Measurements from ENCODE around the gene RASA3. TPM values are rescaled to one million over a fixed set of nuclear protein-coding genes. Genes with fewer than 3 reads are reported as not detected.

The RASA3 gene
- total RNA-seq, 1 experiment from 2014 or later = 22.3 TPM

GRCh38 chr13:114067381-114067885, 65.0 kb downstream of the RASA3 start (continued):
- TF ChIP-seq, protein P1, sequence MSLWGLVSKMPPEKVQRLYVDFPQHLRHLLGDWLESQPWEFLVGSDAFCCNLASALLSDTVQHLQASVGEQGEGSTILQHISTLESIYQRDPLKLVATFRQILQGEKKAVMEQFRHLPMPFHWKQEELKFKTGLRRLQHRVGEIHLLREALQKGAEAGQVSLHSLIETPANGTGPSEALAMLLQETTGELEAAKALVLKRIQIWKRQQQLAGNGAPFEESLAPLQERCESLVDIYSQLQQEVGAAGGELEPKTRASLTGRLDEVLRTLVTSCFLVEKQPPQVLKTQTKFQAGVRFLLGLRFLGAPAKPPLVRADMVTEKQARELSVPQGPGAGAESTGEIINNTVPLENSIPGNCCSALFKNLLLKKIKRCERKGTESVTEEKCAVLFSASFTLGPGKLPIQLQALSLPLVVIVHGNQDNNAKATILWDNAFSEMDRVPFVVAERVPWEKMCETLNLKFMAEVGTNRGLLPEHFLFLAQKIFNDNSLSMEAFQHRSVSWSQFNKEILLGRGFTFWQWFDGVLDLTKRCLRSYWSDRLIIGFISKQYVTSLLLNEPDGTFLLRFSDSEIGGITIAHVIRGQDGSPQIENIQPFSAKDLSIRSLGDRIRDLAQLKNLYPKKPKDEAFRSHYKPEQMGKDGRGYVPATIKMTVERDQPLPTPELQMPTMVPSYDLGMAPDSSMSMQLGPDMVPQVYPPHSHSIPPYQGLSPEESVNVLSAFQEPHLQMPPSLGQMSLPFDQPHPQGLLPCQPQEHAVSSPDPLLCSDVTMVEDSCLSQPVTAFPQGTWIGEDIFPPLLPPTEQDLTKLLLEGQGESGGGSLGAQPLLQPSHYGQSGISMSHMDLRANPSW (CRISPR knock-in tag; conservative IDR thresholded peaks at IDR 0.05; ENCODE audit: low read depth) = no peak
- TF ChIP-seq RORB (CRISPR knock-in tag; IDR thresholded peaks at IDR 0.05) (no peak), CREM (CRISPR knock-in tag; IDR thresholded peaks at IDR 0.05) (no peak)

DNA sequence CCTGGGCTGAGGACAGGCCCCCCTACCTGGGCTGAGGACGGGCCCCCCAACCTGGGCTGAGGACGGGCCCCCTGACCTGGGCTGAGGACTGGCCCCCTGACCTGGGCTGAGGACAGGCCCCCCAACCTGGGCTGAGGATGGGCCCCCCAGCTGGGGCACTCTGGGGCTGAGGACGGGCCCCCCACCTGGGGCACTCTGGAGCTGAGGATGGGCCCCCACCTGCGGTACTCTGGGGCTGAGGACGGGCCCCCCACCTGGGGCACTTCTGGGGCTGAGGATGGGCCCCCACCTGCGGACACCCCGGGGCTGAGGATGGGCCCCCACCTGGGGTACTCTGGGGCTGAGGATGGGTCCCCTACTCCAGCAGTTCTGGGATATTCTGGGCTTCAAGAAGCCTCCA, 65.5 kb downstream of the RASA3 start:
- ChIA-PET CTCF (no interaction called here), POLR2A (no interaction called here)

More for the DNA sequence above, 65.5 kb downstream of the RASA3 start:
- Mint-ChIP-seq H3K4me1 (peaks cover 24% of the 10 kb centered on the region), H3K27me3 (ENCODE audit: low read depth) (no peaks in the 10 kb centered on the region), H3K4me3 (no peak overlapping the region), H3K36me3 (peaks cover 12% of the 10 kb centered on the region), H3K27ac (no peak overlapping the region), H3K9me3 (peaks cover 7% of the 10 kb centered on the region)
- ATAC-seq = no peak
- TF ChIP-seq OVOL2 (CRISPR knock-in tag; IDR thresholded peaks at IDR 0.05; ENCODE audit: borderline replicate concordance) = no peak
- no peak for TF ChIP-seq MYBL2 (CRISPR knock-in tag; IDR thresholded peaks at IDR 0.05)
- TF ChIP-seq ZNF416 (CRISPR knock-in tag; IDR thresholded peaks at IDR 0.05) = no peak
- TF ChIP-seq GRHL2 (CRISPR knock-in tag; IDR thresholded peaks at IDR 0.05; ENCODE audit: insufficient replicate concordance, severe bottlenecking) = no peak
- TF ChIP-seq FOXJ3 (CRISPR knock-in tag; IDR thresholded peaks at IDR 0.05; ENCODE audit: borderline replicate concordance) = no peak
- no peak for TF ChIP-seq SOX15 (CRISPR knock-in tag; IDR thresholded peaks at IDR 0.05)
- TF ChIP-seq, protein P2, sequence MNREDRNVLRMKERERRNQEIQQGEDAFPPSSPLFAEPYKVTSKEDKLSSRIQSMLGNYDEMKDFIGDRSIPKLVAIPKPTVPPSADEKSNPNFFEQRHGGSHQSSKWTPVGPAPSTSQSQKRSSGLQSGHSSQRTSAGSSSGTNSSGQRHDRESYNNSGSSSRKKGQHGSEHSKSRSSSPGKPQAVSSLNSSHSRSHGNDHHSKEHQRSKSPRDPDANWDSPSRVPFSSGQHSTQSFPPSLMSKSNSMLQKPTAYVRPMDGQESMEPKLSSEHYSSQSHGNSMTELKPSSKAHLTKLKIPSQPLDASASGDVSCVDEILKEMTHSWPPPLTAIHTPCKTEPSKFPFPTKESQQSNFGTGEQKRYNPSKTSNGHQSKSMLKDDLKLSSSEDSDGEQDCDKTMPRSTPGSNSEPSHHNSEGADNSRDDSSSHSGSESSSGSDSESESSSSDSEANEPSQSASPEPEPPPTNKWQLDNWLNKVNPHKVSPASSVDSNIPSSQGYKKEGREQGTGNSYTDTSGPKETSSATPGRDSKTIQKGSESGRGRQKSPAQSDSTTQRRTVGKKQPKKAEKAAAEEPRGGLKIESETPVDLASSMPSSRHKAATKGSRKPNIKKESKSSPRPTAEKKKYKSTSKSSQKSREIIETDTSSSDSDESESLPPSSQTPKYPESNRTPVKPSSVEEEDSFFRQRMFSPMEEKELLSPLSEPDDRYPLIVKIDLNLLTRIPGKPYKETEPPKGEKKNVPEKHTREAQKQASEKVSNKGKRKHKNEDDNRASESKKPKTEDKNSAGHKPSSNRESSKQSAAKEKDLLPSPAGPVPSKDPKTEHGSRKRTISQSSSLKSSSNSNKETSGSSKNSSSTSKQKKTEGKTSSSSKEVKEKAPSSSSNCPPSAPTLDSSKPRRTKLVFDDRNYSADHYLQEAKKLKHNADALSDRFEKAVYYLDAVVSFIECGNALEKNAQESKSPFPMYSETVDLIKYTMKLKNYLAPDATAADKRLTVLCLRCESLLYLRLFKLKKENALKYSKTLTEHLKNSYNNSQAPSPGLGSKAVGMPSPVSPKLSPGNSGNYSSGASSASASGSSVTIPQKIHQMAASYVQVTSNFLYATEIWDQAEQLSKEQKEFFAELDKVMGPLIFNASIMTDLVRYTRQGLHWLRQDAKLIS (CRISPR knock-in tag; IDR thresholded peaks at IDR 0.05; ENCODE audit: borderline replicate concordance) = no peak
- TF ChIP-seq, protein P3, sequence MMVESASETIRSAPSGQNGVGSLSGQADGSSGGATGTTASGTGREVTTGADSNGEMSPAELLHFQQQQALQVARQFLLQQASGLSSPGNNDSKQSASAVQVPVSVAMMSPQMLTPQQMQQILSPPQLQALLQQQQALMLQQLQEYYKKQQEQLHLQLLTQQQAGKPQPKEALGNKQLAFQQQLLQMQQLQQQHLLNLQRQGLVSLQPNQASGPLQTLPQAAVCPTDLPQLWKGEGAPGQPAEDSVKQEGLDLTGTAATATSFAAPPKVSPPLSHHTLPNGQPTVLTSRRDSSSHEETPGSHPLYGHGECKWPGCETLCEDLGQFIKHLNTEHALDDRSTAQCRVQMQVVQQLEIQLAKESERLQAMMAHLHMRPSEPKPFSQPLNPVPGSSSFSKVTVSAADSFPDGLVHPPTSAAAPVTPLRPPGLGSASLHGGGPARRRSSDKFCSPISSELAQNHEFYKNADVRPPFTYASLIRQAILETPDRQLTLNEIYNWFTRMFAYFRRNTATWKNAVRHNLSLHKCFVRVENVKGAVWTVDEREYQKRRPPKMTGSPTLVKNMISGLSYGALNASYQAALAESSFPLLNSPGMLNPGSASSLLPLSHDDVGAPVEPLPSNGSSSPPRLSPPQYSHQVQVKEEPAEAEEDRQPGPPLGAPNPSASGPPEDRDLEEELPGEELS (CRISPR knock-in tag; IDR thresholded peaks at IDR 0.05) = no peak
- TF ChIP-seq, protein P4, sequence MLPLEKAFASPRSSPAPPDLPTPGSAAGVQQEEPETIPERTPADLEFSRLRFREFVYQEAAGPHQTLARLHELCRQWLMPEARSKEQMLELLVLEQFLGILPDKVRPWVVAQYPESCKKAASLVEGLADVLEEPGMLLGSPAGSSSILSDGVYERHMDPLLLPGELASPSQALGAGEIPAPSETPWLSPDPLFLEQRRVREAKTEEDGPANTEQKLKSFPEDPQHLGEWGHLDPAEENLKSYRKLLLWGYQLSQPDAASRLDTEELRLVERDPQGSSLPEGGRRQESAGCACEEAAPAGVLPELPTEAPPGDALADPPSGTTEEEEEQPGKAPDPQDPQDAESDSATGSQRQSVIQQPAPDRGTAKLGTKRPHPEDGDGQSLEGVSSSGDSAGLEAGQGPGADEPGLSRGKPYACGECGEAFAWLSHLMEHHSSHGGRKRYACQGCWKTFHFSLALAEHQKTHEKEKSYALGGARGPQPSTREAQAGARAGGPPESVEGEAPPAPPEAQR (CRISPR knock-in tag; IDR thresholded peaks at IDR 0.05) = no peak
- no peak for TF ChIP-seq PRDM15 (CRISPR knock-in tag; IDR thresholded peaks at IDR 0.05)
- no peak for TF ChIP-seq NR2C2 (CRISPR knock-in tag; IDR thresholded peaks at IDR 0.05)
- TF ChIP-seq ZNF121 (CRISPR knock-in tag; IDR thresholded peaks at IDR 0.05) = no peak
- no peak for TF ChIP-seq CDX4 (CRISPR knock-in tag; IDR thresholded peaks at IDR 0.05; ENCODE audit: borderline replicate concordance)
- TF ChIP-seq TCF7 (CRISPR knock-in tag; IDR thresholded peaks at IDR 0.05; ENCODE audit: low read depth) = no peak
- TF ChIP-seq CREB1 (CRISPR knock-in tag; IDR thresholded peaks at IDR 0.05) = no peak
- no peak for DNase-seq (ENCODE audit: low spot score)
